Neural progenitor cell (in vitro differentiated cells): ENCODE results near the gene TKFC. TPM values are rescaled to one million over a fixed set of nuclear protein-coding genes. Genes with fewer than 3 reads are reported as not detected.
A peak's percentile ranks its signal among the peaks of the same experiment; 100 is the strongest.

Experiments
- DNase-seq: peaks from one replicate; pipeline ENCODE4 v3.0.0-alpha.2; 2016; ENCODE audit warnings: low spot score
- H2AFZ ChIP-seq: fragments of 200-600 bp; sonication (generic); replicated peaks from 2 replicates; pipeline ENCODE4 v1.6.1; 2016; ENCODE audit warnings: antibody characterized with exemption
- H3F3A ChIP-seq: fragments of 200-600 bp; sonication (generic); 2 replicates; pipeline ENCODE4 v1.6.1; 2016; ENCODE audit warnings: antibody characterized with exemption, low read depth
- H3K27ac ChIP-seq: fragments of 200-600 bp; sonication (generic); 2 replicates; pipeline ENCODE4 v1.5.1; 2016; ENCODE audit warnings: mild to moderate bottlenecking
- H3K27me3 ChIP-seq: fragments of 200-600 bp; sonication (generic); 2 replicates; pipeline ENCODE4 v1.6.1; 2016; ENCODE audit warnings: mild to moderate bottlenecking, moderate library complexity
- H3K36me3 ChIP-seq: fragments of 200-600 bp; sonication (generic); 2 replicates; pipeline ENCODE4 v1.5.1; 2016
- H3K4me1 ChIP-seq: fragments of 200-600 bp; sonication (generic); 2 replicates; pipeline ENCODE4 v1.6.1; 2016; ENCODE audit warnings: mixed run types
- H3K4me2 ChIP-seq: fragments of 200-600 bp; sonication (generic); 2 replicates; pipeline ENCODE4 v1.6.1; 2016
- H3K4me3 ChIP-seq: fragments of 200-600 bp; sonication (generic); 2 replicates; pipeline ENCODE4 v1.5.1; 2016
- H3K79me2 ChIP-seq: fragments of 200-600 bp; sonication (generic); 2 replicates; pipeline ENCODE4 v1.6.1; 2016; ENCODE audit warnings: low read depth
- H3K9ac ChIP-seq: fragments of 200-600 bp; sonication (generic); 2 replicates; pipeline ENCODE4 v1.6.1; 2016
- H3K9me3 ChIP-seq: fragments of 200-600 bp; sonication (generic); 2 replicates; pipeline ENCODE4 v1.5.1; 2016; ENCODE audit warnings: low read depth
- H4K20me1 ChIP-seq: fragments of 200-600 bp; sonication (generic); 2 replicates; pipeline ENCODE4 v1.6.1; 2016; ENCODE audit warnings: low read depth
- H3K27ac Mint-ChIP-seq: 3 replicates; pipeline ENCODE4 v1.8.0; 2021; ENCODE audit warnings: mixed read lengths
- H3K27me3 Mint-ChIP-seq: 2 replicates; pipeline ENCODE4 v1.8.0; 2022; ENCODE audit warnings: low read depth, mild to moderate bottlenecking, inconsistent platforms, moderate library complexity, mixed read lengths; ENCODE audit not compliant: insufficient read depth
- H3K36me3 Mint-ChIP-seq: 3 replicates; pipeline ENCODE4 v1.8.0; 2021; ENCODE audit warnings: mixed read lengths
- H3K4me1 Mint-ChIP-seq: 3 replicates; pipeline ENCODE4 v1.8.0; 2021; ENCODE audit warnings: mixed read lengths
- H3K4me3 Mint-ChIP-seq: 3 replicates; pipeline ENCODE4 v1.8.0; 2021; ENCODE audit warnings: mild to moderate bottlenecking, moderate library complexity, mixed read lengths
- H3K9me3 Mint-ChIP-seq: 3 replicates; pipeline ENCODE4 v1.8.0; 2020; ENCODE audit warnings: mixed read lengths
- CTCF ChIP-seq: fragments of 200-600 bp; sonication (generic); IDR thresholded peaks from 2 replicates; pipeline ENCODE4 v1.5.1; 2017; ENCODE audit warnings: antibody characterized with exemption, mild to moderate bottlenecking
- EZH2 ChIP-seq: fragments of 200-600 bp; sonication (generic); IDR thresholded peaks from 2 replicates; pipeline ENCODE4 v1.6.1; 2017; ENCODE audit warnings: antibody characterized with exemption, mild to moderate bottlenecking, moderate library complexity
- EZH2phosphoT487 ChIP-seq: fragments of 200-600 bp; sonication (generic); IDR thresholded peaks from 2 replicates; pipeline ENCODE4 v1.6.1; 2017; ENCODE audit warnings: antibody characterized with exemption
- total RNA-seq: library from RNA; depleted of rRNA; stranded (reverse); fragments of >200 nt; gene quantifications from 2 replicates; pipeline ENCODE4 v1.2.3, GENCODE V29; 2015; ENCODE audit warnings: low replicate concordance

The TKFC gene
- total RNA-seq, 1 donor from 2014 or later, result 27.3 TPM

GRCh38 chr11:61339490-61339878 is 6.5 kb downstream of the TKFC start:
- no peak overlapping the region for H2AFZ ChIP-seq

GRCh38 chr11:61340979-61341378 is 8.0 kb downstream of the TKFC start:
- no peak overlapping the region for H3K27ac ChIP-seq
- H3K4me2 ChIP-seq, result no peak overlapping the region
- DNase-seq, result no peak
- no peak overlapping the region for H3K4me3 ChIP-seq
- Mint-ChIP-seq H3K4me3 (no peak overlapping the region), H3K27me3 (no peaks in the 10 kb centered on the region), H3K36me3 (peaks cover 16% of the 10 kb centered on the region), H3K27ac (no peak overlapping the region), H3K9me3 (no peaks in the 10 kb centered on the region), H3K4me1 (peaks cover 9% of the 10 kb centered on the region)
- H3K36me3 ChIP-seq, result no peaks in the 10 kb centered on the region
- H3K9me3 ChIP-seq, result no peaks in the 10 kb centered on the region
- H3K9ac ChIP-seq, result no peak overlapping the region
- no peak overlapping the region for H2AFZ ChIP-seq
- H3K27me3 ChIP-seq, result no peaks in the 10 kb centered on the region
- no peaks in the 10 kb centered on the region for H3K79me2 ChIP-seq
- TF ChIP-seq EZH2phosphoT487, result no peak
- no peak for TF ChIP-seq CTCF
- TF ChIP-seq EZH2, result no peak
- no peaks in the 10 kb centered on the region for H4K20me1 ChIP-seq
- peaks cover 4% of the 10 kb centered on the region for H3F3A ChIP-seq
- no peaks in the 10 kb centered on the region for H3K4me1 ChIP-seq

More at GRCh38 chr11:61339490-61339878, 6.5 kb downstream of the TKFC start:
- H3K27ac Mint-ChIP-seq, result peak overlapping the region; percentile 81
- Histone ChIP-seq H3K27me3 (no peaks in the 10 kb centered on the region), H3K4me2 (no peak overlapping the region), H3K36me3 (no peaks in the 10 kb centered on the region), H3K4me3 (no peak overlapping the region), H3K79me2 (no peaks in the 10 kb centered on the region), H3K4me1 (no peaks in the 10 kb centered on the region), H3K27ac (no peak overlapping the region), H3K9ac (no peak overlapping the region), H4K20me1 (no peaks in the 10 kb centered on the region), H3K9me3 (no peaks in the 10 kb centered on the region), H3F3A (peaks cover 13% of the 10 kb centered on the region)
- H3K4me3 Mint-ChIP-seq, result no peak overlapping the region
- no peaks in the 10 kb centered on the region for H3K9me3 Mint-ChIP-seq
- peaks cover 10% of the 10 kb centered on the region for H3K4me1 Mint-ChIP-seq
- TF ChIP-seq EZH2phosphoT487 (no peak), CTCF (no peak), EZH2 (no peak)
- peaks cover 14% of the 10 kb centered on the region for H3K36me3 Mint-ChIP-seq
- H3K27me3 Mint-ChIP-seq, result peaks cover 2% of the 10 kb centered on the region
- no peak for DNase-seq

- Histone ChIP-seq H3K4me3 (no peak overlapping the region), H3F3A (no peaks in the 10 kb centered on the region), H3K9ac (no peak overlapping the region), H3K27me3 (no peaks in the 10 kb centered on the region), H3K9me3 (no peaks in the 10 kb centered on the region), H3K4me2 (no peak overlapping the region), H3K4me1 (no peaks in the 10 kb centered on the region), H3K36me3 (no peaks in the 10 kb centered on the region), H3K27ac (no peak overlapping the region), H4K20me1 (no peaks in the 10 kb centered on the region), H2AFZ (no peak overlapping the region), H3K79me2 (no peaks in the 10 kb centered on the region)
- Mint-ChIP-seq H3K9me3 (no peaks in the 10 kb centered on the region), H3K4me1 (peaks cover 3% of the 10 kb centered on the region), H3K27me3 (no peaks in the 10 kb centered on the region), H3K4me3 (no peak overlapping the region), H3K27ac (peak overlapping the region; percentile 28), H3K36me3 (peaks cover 16% of the 10 kb centered on the region)
- TF ChIP-seq EZH2phosphoT487 (no peak), EZH2 (no peak), CTCF (no peak)
- DNase-seq, result no peak
Observed at GRCh38 chr11:61341706-61342105, 8.7 kb downstream of the TKFC start.
